Activated CD8-positive, alpha-beta T cell treated with anti-CD3 and anti-CD28 coated beads for 36 hours (primary cell): ENCODE results near the gene BCL2A1. TPM values are rescaled to one million over a fixed set of nuclear protein-coding genes. Genes with fewer than 3 reads are reported as not detected.

Experiments
- ATAC-seq: fragments of 200-7000 bp; cut with Tn5 transposase; one replicate; pipeline ENCODE4 v1.10.0; 2021; ENCODE audit warnings: mild to moderate bottlenecking, moderate library complexity
- CTCF ChIA-PET: fragments of 350-600 bp; sonication (Branson Sonifier 250); formaldehyde crosslinking; loops from one replicate; lab custom pipeline; 2021; ENCODE audit warnings: antibody characterized with exemption; lab: Charles Lee
- POLR2A ChIA-PET: fragments of 350-600 bp; sonication (Branson Sonifier 250); formaldehyde crosslinking; loops from one replicate; lab custom pipeline; 2021; ENCODE audit warnings: antibody characterized with exemption; lab: Charles Lee
- DNase-seq: peaks from one replicate; pipeline ENCODE4 v3.0.0-alpha.2; 2020
- H3K27ac Mint-ChIP-seq: one replicate; pipeline ENCODE4 v1.8.0; 2021; ENCODE audit warnings: mild to moderate bottlenecking, mixed read lengths
- H3K27me3 Mint-ChIP-seq: one replicate; pipeline ENCODE4 v1.8.0; 2021; ENCODE audit warnings: mixed read lengths
- H3K36me3 Mint-ChIP-seq: one replicate; pipeline ENCODE4 v1.8.0; 2021; ENCODE audit warnings: low read depth, mixed read lengths
- H3K4me1 Mint-ChIP-seq: one replicate; pipeline ENCODE4 v1.8.0; 2021; ENCODE audit warnings: low read depth, mixed read lengths
- H3K4me3 Mint-ChIP-seq: one replicate; pipeline ENCODE4 v1.8.0; 2021; ENCODE audit warnings: mild to moderate bottlenecking, moderate library complexity, mixed read lengths
- H3K9me3 Mint-ChIP-seq: one replicate; pipeline ENCODE4 v1.8.0; 2021; ENCODE audit warnings: mixed read lengths
- CTCF ChIP-seq: fragments of 200-600 bp; IDR thresholded peaks from one replicate; pipeline ENCODE4 v1.8.0; 2022; ENCODE audit warnings: antibody characterized with exemption, mild to moderate bottlenecking
- intact Hi-C: fragments of 100-400 bp; cut with micrococcal nuclease; formaldehyde crosslinking; loops from one replicate; pipeline ENCODE4 v1.10.0; 2022
- total RNA-seq, 2 experiments: library from RNA; stranded (reverse); gene quantifications; one replicate each; pipeline ENCODE4 v1.2.3, GENCODE V29; 2021

The BCL2A1 gene
- total RNA-seq, 2 experiments from 2014 or later: 47.1 to 47.9 TPM

DNA sequence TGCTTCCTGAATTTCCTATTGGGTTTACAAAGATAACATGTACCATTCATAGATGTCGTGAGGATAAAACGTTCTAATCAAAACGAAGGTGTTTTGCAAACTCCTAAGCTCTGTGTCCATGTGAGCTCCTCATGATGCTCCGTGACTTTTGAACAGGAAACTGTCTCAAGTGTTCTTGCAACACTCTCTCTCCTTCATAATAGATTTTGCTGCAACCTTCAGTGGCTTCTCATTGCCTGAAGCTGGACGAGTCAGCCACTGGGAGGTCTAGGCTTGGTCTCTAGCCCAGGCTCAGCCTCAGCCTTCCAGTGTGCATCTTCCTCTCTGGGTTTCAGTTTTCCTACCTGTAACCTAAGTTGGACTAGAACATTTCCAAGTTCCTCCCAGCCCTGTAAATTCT is 18.7 kb upstream of the BCL2A1 start:
- CTCF ChIA-PET: interaction anchor here (0.9 to 2.9 kb wide), 4 partner anchors 10 to 140 kb away, joined by 3 to 9 read pairs (median 6); no protein-coding TSS in a partner anchor
- intact Hi-C loops: loop anchor here (5.0 kb wide), 1 partner anchor 607 kb away; no protein-coding TSS in a partner anchor
- H3K4me1 Mint-ChIP-seq: peaks cover 6% of the 10 kb centered on the region

GRCh38 chr15:79989183-79989582 is 18.2 kb upstream of the BCL2A1 start:
- no peaks in the 10 kb centered on the region for H3K36me3 Mint-ChIP-seq
- DNase-seq: no peak

More for the DNA sequence above, 18.7 kb upstream of the BCL2A1 start:
- POLR2A ChIA-PET: interaction anchor here (1.1 kb wide), 1 partner anchor 18 kb away, joined by 4 read pairs; the partner anchor contains the start of gene BCL2A1
- ATAC-seq (no peak), DNase-seq (no peak)
- TF ChIP-seq CTCF: no peak
- no peak overlapping the region for H3K4me3 Mint-ChIP-seq
- no peak overlapping the region for H3K27ac Mint-ChIP-seq
- H3K36me3 Mint-ChIP-seq: no peaks in the 10 kb centered on the region
- no peaks in the 10 kb centered on the region for H3K27me3 Mint-ChIP-seq
- no peaks in the 10 kb centered on the region for H3K9me3 Mint-ChIP-seq

DNA sequence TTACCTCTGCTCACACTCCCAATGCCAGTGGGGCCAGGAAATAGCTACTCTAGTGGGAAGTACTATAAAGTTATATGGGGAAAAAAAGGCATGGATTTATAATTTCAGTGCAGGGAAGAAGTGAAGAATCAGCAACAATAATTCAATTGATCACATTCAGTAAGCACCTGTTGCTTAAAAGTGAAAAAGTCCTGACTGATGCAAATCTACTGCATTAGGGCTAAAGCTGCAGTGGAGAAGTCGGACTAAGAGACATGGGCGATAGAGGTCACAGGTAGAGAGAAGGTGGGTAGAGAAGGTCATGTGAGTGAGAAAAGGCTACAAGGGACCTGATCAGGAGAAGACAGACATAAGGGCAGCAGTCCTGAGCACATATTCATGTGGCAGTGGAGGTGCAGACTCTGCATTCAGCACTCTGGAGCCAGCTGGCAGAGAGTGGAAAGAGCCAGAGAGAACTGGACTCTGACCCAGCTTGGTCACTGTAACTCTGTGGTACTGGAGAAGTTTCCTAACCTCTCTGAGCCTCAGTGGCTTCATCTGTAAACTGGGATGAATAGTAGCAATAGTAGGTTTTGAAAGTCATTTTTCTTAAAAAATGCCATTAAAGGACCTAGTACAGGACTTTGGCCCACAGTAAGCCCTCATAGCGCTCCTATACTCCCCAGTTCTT is 17.6 kb upstream of the BCL2A1 start:
- intact Hi-C loops: no loop called here
- TF ChIP-seq CTCF: no peak
- H3K9me3 Mint-ChIP-seq: no peaks in the 10 kb centered on the region
- DNase-seq (no peak), ATAC-seq (no peak)
- H3K27me3 Mint-ChIP-seq: no peaks in the 10 kb centered on the region
- H3K27ac Mint-ChIP-seq: no peak overlapping the region
- peaks cover 6% of the 10 kb centered on the region for H3K4me1 Mint-ChIP-seq
- CTCF ChIA-PET: interaction anchor here (0.9 to 2.9 kb wide), 4 partner anchors 9 to 139 kb away, joined by 3 to 9 read pairs (median 6); no protein-coding TSS in a partner anchor
- no peak overlapping the region for H3K4me3 Mint-ChIP-seq
- H3K36me3 Mint-ChIP-seq: no peaks in the 10 kb centered on the region
- POLR2A ChIA-PET: interaction anchor here (0.6 kb wide), 1 partner anchor 489 kb away, joined by 3 read pairs; no protein-coding TSS in a partner anchor

More at GRCh38 chr15:79989183-79989582, 18.2 kb upstream of the BCL2A1 start:
- intact Hi-C loops: no loop called here
- ATAC-seq: no peak
- POLR2A ChIA-PET: interaction anchor here (1.1 kb wide), 1 partner anchor 18 kb away, joined by 4 read pairs; the partner anchor contains the start of gene BCL2A1
- no peaks in the 10 kb centered on the region for H3K27me3 Mint-ChIP-seq
- H3K27ac Mint-ChIP-seq: no peak overlapping the region
- TF ChIP-seq CTCF: no peak
- CTCF ChIA-PET: interaction anchor here (0.9 to 2.9 kb wide), 4 partner anchors 10 to 139 kb away, joined by 3 to 9 read pairs (median 6); no protein-coding TSS in a partner anchor
- no peaks in the 10 kb centered on the region for H3K9me3 Mint-ChIP-seq
- peaks cover 6% of the 10 kb centered on the region for H3K4me1 Mint-ChIP-seq
- no peak overlapping the region for H3K4me3 Mint-ChIP-seq

- ATAC-seq (no peak), DNase-seq (no peak)
- ChIA-PET POLR2A (interaction anchor here (0.6 kb wide), 1 partner anchor 489 kb away, joined by 3 read pairs; no protein-coding TSS in a partner anchor), CTCF (interaction anchor here (2.1 to 2.9 kb wide), 2 partner anchors 65 to 138 kb away, joined by 4 to 9 read pairs; no protein-coding TSS in a partner anchor)
- no peaks in the 10 kb centered on the region for H3K9me3 Mint-ChIP-seq
- H3K36me3 Mint-ChIP-seq: no peaks in the 10 kb centered on the region
- H3K27me3 Mint-ChIP-seq: no peaks in the 10 kb centered on the region
- no peak overlapping the region for H3K4me3 Mint-ChIP-seq
- TF ChIP-seq CTCF: no peak
- no peak overlapping the region for H3K27ac Mint-ChIP-seq
- peaks cover 4% of the 10 kb centered on the region for H3K4me1 Mint-ChIP-seq
- intact Hi-C loops: no loop called here
Observed at GRCh38 chr15:79987969-79988368, 17.0 kb upstream of the BCL2A1 start.

DNA sequence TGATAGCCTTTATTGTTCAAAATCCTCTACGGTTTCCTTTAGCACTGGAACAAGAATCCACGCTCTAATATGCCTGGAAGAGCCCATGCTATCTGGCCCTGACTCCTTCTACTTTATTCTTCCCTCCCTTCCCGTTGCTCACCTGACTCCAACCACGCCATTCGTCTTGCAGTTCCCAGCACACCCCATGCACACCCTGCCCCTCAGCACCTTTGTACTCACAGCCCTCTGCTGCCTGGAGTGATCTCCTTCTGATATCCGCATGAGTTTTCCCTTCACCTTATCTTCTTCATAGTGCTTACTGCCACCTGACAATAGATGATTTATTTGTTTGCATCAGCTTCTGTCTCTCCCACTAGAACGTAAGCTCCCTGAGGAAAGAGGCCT is 16.6 kb upstream of the BCL2A1 start:
- ATAC-seq (no peak), DNase-seq (no peak)
- no peak overlapping the region for H3K4me3 Mint-ChIP-seq
- no peaks in the 10 kb centered on the region for H3K9me3 Mint-ChIP-seq
- no peak for TF ChIP-seq CTCF
- H3K4me1 Mint-ChIP-seq: peaks cover 4% of the 10 kb centered on the region
- CTCF ChIA-PET: interaction anchor here (2.9 kb wide), 1 partner anchor 138 kb away, joined by 9 read pairs; no protein-coding TSS in a partner anchor
- H3K36me3 Mint-ChIP-seq: no peaks in the 10 kb centered on the region
- H3K27ac Mint-ChIP-seq: no peak overlapping the region
- intact Hi-C loops: no loop called here
- POLR2A ChIA-PET: interaction anchor here (0.6 kb wide), 1 partner anchor 490 kb away, joined by 3 read pairs; no protein-coding TSS in a partner anchor
- no peaks in the 10 kb centered on the region for H3K27me3 Mint-ChIP-seq
